DOHH2 (cell line): ENCODE results near the gene EMC8.

Experiments used
- H3F3A ChIP-seq: fragments of 200-600 bp; sonication (generic), shearing (Covaris generic); 2 replicates; pipeline ENCODE4 v1.6.0; 2016; ENCODE audit warnings: antibody characterized with exemption, mild to moderate bottlenecking; ENCODE audit not compliant: control insufficient read depth, insufficient read depth
- H3K27ac ChIP-seq: fragments of 200-600 bp; sonication (generic); 2 replicates; pipeline ENCODE4 v1.5.1; 2014; ENCODE audit warnings: low read depth, mild to moderate bottlenecking, low read length, moderate library complexity
- H3K27me3 ChIP-seq: fragments of 200-600 bp; sonication (generic); 2 replicates; pipeline ENCODE4 v1.6.1; 2014; ENCODE audit warnings: mild to moderate bottlenecking, low read length, mixed read lengths; ENCODE audit not compliant: control insufficient read depth
- H3K36me3 ChIP-seq: fragments of 200-600 bp; sonication (generic); 2 replicates; pipeline ENCODE4 v1.6.1; 2014; ENCODE audit warnings: mild to moderate bottlenecking, low read length, moderate library complexity, mixed read lengths; ENCODE audit not compliant: control insufficient read depth
- H3K4me1 ChIP-seq: fragments of 200-600 bp; sonication (generic); 2 replicates; pipeline ENCODE4 v1.6.1; 2014; ENCODE audit warnings: mild to moderate bottlenecking, low read length, mixed read lengths; ENCODE audit not compliant: control insufficient read depth
- H3K4me2 ChIP-seq: fragments of 200-600 bp; sonication (generic); 2 replicates; pipeline ENCODE4 v1.6.0; 2014; ENCODE audit warnings: mild to moderate bottlenecking, low read length, moderate library complexity
- H3K4me3 ChIP-seq: fragments of 200-600 bp; sonication (generic); 2 replicates; pipeline ENCODE4 v1.5.1; 2014; ENCODE audit warnings: mild to moderate bottlenecking, low read length, mixed read lengths
- H3K79me2 ChIP-seq: fragments of 200-600 bp; sonication (generic); 2 replicates; pipeline ENCODE4 v1.6.1; 2014; ENCODE audit warnings: mild to moderate bottlenecking, low read length, mixed read lengths; ENCODE audit not compliant: control insufficient read depth
- H3K9me2 ChIP-seq: fragments of 200-600 bp; sonication (generic); replicated peaks from 2 replicates; pipeline ENCODE4 v1.6.1; 2014; ENCODE audit warnings: mild to moderate bottlenecking, low read length, mixed read lengths; ENCODE audit not compliant: control insufficient read depth
- H3K9me3 ChIP-seq: fragments of 200-600 bp; sonication (generic); 2 replicates; pipeline ENCODE4 v1.6.1; 2014; ENCODE audit warnings: antibody characterized with exemption, low read length, mixed read lengths; ENCODE audit not compliant: control insufficient read depth, insufficient read depth
- H4K20me1 ChIP-seq: fragments of 200-600 bp; sonication (generic); 2 replicates; pipeline ENCODE4 v1.6.0; 2014; ENCODE audit warnings: low read depth, mild to moderate bottlenecking, antibody characterized with exemption, low read length, moderate library complexity; ENCODE audit not compliant: control insufficient read depth, insufficient read depth
- EZH2phosphoT487 ChIP-seq: fragments of 200-600 bp; sonication (generic); IDR thresholded peaks from 2 replicates; pipeline ENCODE4 v1.6.1; 2017; ENCODE audit warnings: borderline replicate concordance, mild to moderate bottlenecking, antibody characterized with exemption, low read length, moderate library complexity, mixed read lengths
- TF ChIP-seq, protein P1 (sequence below): fragments of 200-600 bp; sonication (generic); IDR thresholded peaks from one replicate; pipeline ENCODE4 v1.5.1; 2014; ENCODE audit warnings: antibody characterized with exemption, mild to moderate bottlenecking, low read depth, low read length; ENCODE audit not compliant: poor library complexity, severe bottlenecking

Gene EMC8

DNA sequence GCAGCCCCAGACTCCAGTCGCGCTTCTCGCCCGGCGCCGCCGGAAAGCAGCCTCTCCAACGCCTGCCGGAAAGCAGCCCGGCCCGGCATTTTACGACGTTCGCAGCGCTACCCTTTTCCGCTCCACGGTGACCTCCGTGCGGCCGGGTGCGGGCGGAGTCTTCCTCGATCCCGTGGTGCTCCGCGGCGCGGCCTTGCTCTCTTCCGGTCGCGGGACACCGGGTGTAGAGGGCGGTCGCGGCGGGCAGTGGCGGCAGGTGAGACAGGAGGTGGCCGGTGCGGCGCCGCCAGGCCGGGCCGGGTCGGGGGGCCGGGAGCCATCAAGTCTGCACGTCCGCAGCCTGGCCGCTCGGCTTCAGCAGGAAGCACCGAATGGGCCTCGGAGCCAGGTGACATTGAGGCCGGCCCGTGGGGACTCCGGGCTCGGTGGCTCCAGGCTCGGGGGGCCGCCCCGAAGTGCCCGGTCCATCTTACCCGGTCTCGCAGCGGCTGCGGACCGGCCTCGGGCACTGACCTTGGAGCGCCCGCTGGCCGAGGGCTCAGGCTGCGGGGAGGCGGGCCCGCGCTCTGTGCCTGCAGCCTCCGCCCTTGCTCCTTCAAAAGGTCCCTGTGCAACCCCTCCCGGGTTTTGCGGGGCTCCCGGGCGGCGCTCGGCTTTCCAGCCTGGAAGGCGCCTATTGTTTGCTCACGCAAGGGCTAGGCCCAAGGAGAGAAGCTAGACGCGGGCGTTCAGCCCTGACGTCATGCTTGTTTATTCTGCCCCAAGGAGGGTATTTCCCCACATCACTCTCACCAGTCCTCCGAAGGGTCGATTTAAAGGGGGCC, at the start of gene EMC8, which contains the start of gene COX4I1:
Gene EMC8, minus strand, starts transcription at position 48 of the 824 bp plus-strand sequence. CDS start 249 bp downstream, outside the sequence.
Gene COX4I1, plus strand, starts transcription at position 199 of the 824 bp plus-strand sequence. CDS start 1,511 bp downstream, outside the sequence.
- H3K27ac ChIP-seq, result peak within 1 kb of the TSS; percentile 60
- peaks cover 93% of the 10 kb centered on the region for H3K79me2 ChIP-seq
- H3K9me3 ChIP-seq, result no peaks in the 10 kb centered on the region
- H3K9me2 ChIP-seq, result no peaks in the 10 kb centered on the region
- TF ChIP-seq EZH2phosphoT487, result no peak
- TF ChIP-seq, protein P1, sequence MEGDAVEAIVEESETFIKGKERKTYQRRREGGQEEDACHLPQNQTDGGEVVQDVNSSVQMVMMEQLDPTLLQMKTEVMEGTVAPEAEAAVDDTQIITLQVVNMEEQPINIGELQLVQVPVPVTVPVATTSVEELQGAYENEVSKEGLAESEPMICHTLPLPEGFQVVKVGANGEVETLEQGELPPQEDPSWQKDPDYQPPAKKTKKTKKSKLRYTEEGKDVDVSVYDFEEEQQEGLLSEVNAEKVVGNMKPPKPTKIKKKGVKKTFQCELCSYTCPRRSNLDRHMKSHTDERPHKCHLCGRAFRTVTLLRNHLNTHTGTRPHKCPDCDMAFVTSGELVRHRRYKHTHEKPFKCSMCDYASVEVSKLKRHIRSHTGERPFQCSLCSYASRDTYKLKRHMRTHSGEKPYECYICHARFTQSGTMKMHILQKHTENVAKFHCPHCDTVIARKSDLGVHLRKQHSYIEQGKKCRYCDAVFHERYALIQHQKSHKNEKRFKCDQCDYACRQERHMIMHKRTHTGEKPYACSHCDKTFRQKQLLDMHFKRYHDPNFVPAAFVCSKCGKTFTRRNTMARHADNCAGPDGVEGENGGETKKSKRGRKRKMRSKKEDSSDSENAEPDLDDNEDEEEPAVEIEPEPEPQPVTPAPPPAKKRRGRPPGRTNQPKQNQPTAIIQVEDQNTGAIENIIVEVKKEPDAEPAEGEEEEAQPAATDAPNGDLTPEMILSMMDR, result no peak
- H3K4me3 ChIP-seq, result peak within 1 kb of the TSS; percentile 94
- H3K4me2 ChIP-seq, result peak within 1 kb of the TSS; percentile 74
- peaks cover 19% of the 10 kb centered on the region for H4K20me1 ChIP-seq
- peaks cover 10% of the 10 kb centered on the region for H3F3A ChIP-seq
- peaks cover 48% of the 10 kb centered on the region for H3K4me1 ChIP-seq
- peaks cover 78% of the 10 kb centered on the region for H3K36me3 ChIP-seq
- H3K27me3 ChIP-seq, result no peaks in the 10 kb centered on the region

DNA sequence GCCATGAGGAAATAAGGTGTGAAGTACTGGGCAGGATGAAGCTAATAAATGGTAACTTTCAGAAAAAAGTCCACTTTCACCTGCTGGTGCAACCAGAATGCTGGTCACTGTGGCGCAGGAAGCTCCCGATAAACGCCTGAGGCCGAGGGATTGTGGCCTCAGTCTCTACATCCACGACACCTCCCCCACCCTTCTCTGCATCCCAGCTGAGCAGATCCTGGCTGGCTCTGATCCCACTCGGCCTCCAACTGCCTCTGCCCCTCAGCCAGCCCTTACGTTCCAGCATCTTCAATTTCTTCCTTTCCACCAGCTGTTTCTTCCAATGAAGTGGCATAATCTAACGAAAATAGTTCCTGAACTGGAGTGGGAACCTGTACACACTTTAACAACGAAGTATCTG, 49.6 kb upstream of the EMC8 start:
- H4K20me1 ChIP-seq, result no peaks in the 10 kb centered on the region
- no peaks in the 10 kb centered on the region for H3K36me3 ChIP-seq
- H3K4me3 ChIP-seq, result no peak overlapping the region
- H3K79me2 ChIP-seq, result no peaks in the 10 kb centered on the region
- H3K4me2 ChIP-seq, result no peak overlapping the region
- no peaks in the 10 kb centered on the region for H3F3A ChIP-seq
- H3K27ac ChIP-seq, result no peak overlapping the region
- H3K27me3 ChIP-seq, result no peaks in the 10 kb centered on the region
- H3K4me1 ChIP-seq, result peaks cover 20% of the 10 kb centered on the region
- no peaks in the 10 kb centered on the region for H3K9me3 ChIP-seq
- TF ChIP-seq EZH2phosphoT487, result no peak
- TF ChIP-seq, protein P1, result no peak
- H3K9me2 ChIP-seq, result no peaks in the 10 kb centered on the region

DNA sequence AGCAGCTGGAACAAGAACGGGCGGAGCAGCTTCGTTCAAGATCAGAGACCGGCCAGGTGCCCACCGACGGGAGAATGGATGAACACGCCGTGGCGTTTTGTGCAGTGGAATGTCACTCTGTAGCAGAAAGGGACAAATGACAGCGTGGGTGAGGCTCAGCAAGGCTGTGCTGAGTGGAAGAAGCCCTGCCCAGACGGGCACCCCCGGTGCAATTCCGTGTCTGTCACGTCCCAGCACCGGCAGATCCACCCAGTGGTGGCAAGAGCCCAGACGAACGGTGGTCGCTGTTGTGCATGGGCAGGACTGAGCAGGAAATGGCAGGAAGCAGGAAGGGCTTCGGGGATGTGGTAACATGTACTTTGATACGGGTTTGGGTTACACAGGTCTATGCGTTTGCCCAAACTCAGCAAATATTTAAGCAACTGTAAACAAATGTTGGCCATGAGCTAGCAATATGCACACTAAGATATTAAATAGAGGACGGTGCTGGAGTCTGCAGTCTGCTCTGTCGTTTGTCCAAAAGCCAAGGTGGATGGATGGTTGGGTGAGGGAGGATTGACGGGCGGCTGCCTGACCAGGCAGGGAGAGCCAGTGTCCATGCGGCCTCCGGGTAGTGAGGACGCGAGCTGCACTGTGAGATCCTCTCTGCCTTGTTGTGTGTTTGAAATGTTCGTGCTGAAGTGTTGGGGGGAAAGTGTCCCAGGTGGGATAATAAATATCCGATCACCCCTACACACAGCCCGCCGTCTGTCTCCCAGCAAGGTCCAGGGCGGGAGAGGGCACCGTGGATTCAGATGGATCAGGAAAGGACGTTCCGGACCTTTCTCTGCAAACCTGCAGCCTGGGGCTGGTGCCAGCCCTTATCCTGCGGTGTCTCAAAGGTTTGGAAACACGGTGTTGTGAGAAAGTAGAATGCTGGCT, 48.6 kb upstream of the EMC8 start:
- Histone ChIP-seq H4K20me1 (no peaks in the 10 kb centered on the region), H3K4me3 (no peak overlapping the region), H3K79me2 (no peaks in the 10 kb centered on the region), H3K9me3 (no peaks in the 10 kb centered on the region), H3K27me3 (no peaks in the 10 kb centered on the region), H3K36me3 (no peaks in the 10 kb centered on the region), H3K27ac (no peak overlapping the region), H3F3A (no peaks in the 10 kb centered on the region; the same call in 1 of the 2 replicates), H3K4me2 (no peak overlapping the region), H3K9me2 (no peaks in the 10 kb centered on the region), H3K4me1 (peaks cover 10% of the 10 kb centered on the region)
- TF ChIP-seq, protein P1, result no peak
- no peak for TF ChIP-seq EZH2phosphoT487
